Upper lobe of right lung (tissue), 1 donor: ENCODE results near the gene TAF13. TPM values are rescaled to one million over a fixed set of nuclear protein-coding genes. Genes with fewer than 3 reads are reported as not detected.

Source experiments
- ATAC-seq: fragments of 200-7000 bp; cut with Tn5 transposase; one replicate; pipeline ENCODE4 v1.9.1; 2020; ENCODE audit warnings: mild to moderate bottlenecking, moderate library complexity
- DNase-seq: peaks from one replicate; pipeline ENCODE4 v3.0.0-alpha.2; 2020
- H3K27ac ChIP-seq: fragments of 200-600 bp; one replicate; pipeline ENCODE4 v1.8.0; 2022
- H3K27me3 ChIP-seq: fragments of 200-600 bp; one replicate; pipeline ENCODE4 v1.8.0; 2022; ENCODE audit warnings: mild to moderate bottlenecking
- H3K36me3 ChIP-seq: fragments of 200-600 bp; one replicate; pipeline ENCODE4 v1.8.0; 2022
- H3K4me1 ChIP-seq: fragments of 200-600 bp; one replicate; pipeline ENCODE4 v1.8.0; 2022
- H3K4me3 ChIP-seq: fragments of 200-600 bp; one replicate; pipeline ENCODE4 v1.8.0; 2022; ENCODE audit warnings: mild to moderate bottlenecking
- H3K9me3 ChIP-seq: fragments of 200-600 bp; one replicate; pipeline ENCODE4 v1.8.0; 2022
- intact Hi-C: fragments of 100-400 bp; cut with DNase I; formaldehyde crosslinking; loops from one replicate; pipeline ENCODE4 v1.11.0; 2022
- total RNA-seq: library from RNA; stranded (reverse); fragmentation: NEBNext Ultra II Directional; extraction: Animal tissue kit (Norgen Biotek cat#: 25700); gene quantifications from one replicate; pipeline ENCODE4 v1.2.1, GENCODE V29; 2021
- TF ChIP-seq, protein P1 (sequence below): fragments of 200-600 bp; IDR thresholded peaks from one replicate; pipeline ENCODE4 v1.8.0; 2022; ENCODE audit warnings: antibody characterized with exemption
- donor health status: DM: no; HTN: yes; CAD: no; lungs with severe emphysema.

TAF13 gene
- total RNA-seq, 1 donor from 2014 or later, result 41.1 TPM

DNA sequence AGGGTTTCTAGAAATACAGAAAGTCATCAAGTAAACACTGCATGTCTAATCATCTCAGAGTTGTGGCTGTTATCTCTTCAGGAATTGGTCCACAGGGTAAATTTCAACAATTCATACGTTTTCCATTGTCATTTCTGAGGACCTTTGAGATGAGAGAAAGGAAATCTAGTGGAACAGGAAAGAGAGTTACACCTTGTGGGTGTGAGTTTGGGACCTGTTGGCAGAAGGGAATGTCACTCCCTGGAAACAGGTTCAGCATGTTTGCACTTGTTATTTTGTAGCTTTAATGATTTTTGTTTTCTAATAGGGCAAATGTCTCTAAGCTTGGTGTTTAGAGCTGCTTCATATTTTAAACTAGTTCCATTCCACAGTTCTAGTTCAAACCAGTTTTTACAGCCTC, 20.3 kb upstream of the TAF13 start:
- no peak for ATAC-seq
- no peak overlapping the region for H3K4me3 ChIP-seq
- intact Hi-C loops, result no loop called here
- H3K36me3 ChIP-seq, result peaks cover 31% of the 10 kb centered on the region
- H3K9me3 ChIP-seq, result no peaks in the 10 kb centered on the region
- peaks cover 38% of the 10 kb centered on the region for H3K4me1 ChIP-seq
- no peak overlapping the region for H3K27ac ChIP-seq
- no peaks in the 10 kb centered on the region for H3K27me3 ChIP-seq
- TF ChIP-seq, protein P1, sequence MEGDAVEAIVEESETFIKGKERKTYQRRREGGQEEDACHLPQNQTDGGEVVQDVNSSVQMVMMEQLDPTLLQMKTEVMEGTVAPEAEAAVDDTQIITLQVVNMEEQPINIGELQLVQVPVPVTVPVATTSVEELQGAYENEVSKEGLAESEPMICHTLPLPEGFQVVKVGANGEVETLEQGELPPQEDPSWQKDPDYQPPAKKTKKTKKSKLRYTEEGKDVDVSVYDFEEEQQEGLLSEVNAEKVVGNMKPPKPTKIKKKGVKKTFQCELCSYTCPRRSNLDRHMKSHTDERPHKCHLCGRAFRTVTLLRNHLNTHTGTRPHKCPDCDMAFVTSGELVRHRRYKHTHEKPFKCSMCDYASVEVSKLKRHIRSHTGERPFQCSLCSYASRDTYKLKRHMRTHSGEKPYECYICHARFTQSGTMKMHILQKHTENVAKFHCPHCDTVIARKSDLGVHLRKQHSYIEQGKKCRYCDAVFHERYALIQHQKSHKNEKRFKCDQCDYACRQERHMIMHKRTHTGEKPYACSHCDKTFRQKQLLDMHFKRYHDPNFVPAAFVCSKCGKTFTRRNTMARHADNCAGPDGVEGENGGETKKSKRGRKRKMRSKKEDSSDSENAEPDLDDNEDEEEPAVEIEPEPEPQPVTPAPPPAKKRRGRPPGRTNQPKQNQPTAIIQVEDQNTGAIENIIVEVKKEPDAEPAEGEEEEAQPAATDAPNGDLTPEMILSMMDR, result no peak
- no peak for DNase-seq

DNA sequence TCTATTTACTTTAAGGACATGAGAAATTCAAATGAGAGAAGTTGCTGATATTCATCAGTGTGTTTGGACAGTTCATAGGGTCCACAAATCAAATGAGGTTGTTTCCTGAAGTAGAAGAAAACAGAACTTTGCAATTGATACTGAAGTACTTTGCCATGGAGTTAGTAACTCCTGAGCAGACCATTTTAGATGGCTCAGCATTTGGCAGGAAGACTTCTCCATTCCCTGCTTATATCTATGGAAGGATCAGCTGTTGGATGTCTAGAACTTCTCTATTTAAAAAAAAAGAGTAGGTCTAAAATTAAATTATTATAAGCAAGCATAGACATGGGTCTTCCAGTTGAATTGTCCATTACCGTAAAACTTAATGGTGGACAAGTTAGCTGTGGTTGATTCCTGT, 19.8 kb upstream of the TAF13 start:
- ATAC-seq (no peak), DNase-seq (no peak)
- no peak overlapping the region for H3K4me3 ChIP-seq
- TF ChIP-seq, protein P1, result no peak
- H3K27me3 ChIP-seq, result no peaks in the 10 kb centered on the region
- H3K27ac ChIP-seq, result no peak overlapping the region
- peaks cover 31% of the 10 kb centered on the region for H3K36me3 ChIP-seq
- no peaks in the 10 kb centered on the region for H3K9me3 ChIP-seq
- intact Hi-C loops, result no loop called here
- H3K4me1 ChIP-seq, result peaks cover 37% of the 10 kb centered on the region

DNA sequence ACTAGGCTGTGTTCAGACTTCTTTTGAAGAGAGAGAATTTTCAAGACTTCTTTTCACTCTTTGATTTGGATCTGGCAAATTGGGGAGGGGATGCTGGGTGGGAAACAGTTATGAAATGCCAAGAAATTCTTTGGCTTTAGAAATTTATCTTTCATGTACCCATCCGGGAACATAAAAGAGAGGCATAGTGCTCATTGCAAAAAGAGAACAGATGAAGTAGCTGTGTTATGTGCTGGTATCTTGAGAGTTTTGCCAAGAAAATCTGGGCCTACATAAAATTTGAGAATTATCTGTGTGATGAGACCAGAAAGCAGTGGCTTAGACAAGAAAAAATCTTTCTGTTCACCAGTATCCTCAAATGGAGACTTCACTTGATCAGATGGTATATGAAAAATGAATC, 19.1 kb upstream of the TAF13 start:
- DNase-seq, result no peak
- Histone ChIP-seq H3K27me3 (no peaks in the 10 kb centered on the region), H3K4me1 (peaks cover 37% of the 10 kb centered on the region), H3K4me3 (no peak overlapping the region), H3K27ac (no peak overlapping the region), H3K9me3 (no peaks in the 10 kb centered on the region), H3K36me3 (peaks cover 31% of the 10 kb centered on the region)
- intact Hi-C loops, result no loop called here
- TF ChIP-seq, protein P1, result no peak
- no peak for ATAC-seq

DNA sequence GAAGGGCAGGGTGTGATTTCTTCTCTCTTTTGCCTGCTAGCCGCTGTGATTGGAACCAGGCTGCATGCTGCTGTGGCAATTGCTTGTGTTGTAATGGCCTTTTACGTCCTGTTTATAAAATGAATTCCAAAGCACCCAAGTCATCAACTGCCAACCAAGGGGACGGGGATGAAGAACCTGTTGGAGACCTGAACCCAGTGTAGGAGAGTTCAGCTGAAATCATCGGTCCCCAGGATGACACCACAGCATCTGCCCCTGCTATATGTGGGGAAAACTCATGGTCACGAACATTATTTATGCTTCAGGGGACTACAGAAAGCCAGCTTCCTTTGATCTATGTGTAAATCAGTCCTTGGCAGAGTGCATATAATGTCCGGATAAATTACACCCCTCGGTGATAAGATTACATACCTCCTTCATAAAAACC, 18.6 kb upstream of the TAF13 start:
- Histone ChIP-seq H3K4me1 (peaks cover 33% of the 10 kb centered on the region), H3K4me3 (no peak overlapping the region), H3K27ac (no peak overlapping the region), H3K9me3 (no peaks in the 10 kb centered on the region), H3K27me3 (no peaks in the 10 kb centered on the region), H3K36me3 (peaks cover 31% of the 10 kb centered on the region)
- TF ChIP-seq, protein P1, result no peak
- ATAC-seq, result no peak
- DNase-seq, result no peak
- intact Hi-C loops, result no loop called here

DNA sequence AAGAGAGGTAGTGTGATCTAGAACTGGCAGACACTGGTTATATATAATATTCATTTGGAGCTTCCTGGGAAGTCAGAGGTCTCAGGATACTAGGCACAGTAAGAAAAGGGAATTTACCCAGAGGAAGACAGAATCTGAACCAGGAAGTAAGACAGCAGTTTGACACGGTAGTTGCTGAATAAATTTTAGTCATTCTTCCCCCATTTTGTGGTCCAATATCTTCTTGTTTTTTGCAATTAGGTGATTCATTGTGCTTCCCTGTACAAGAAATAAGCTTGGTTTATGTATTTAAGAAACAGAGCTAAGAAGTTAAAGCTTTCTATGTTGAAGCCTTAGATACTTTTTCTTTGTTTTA, 16.0 kb upstream of the TAF13 start:
- TF ChIP-seq, protein P1, result no peak
- peaks cover 27% of the 10 kb centered on the region for H3K4me1 ChIP-seq
- DNase-seq (no peak), ATAC-seq (no peak)
- intact Hi-C loops, result no loop called here
- peaks cover 31% of the 10 kb centered on the region for H3K36me3 ChIP-seq
- no peaks in the 10 kb centered on the region for H3K27me3 ChIP-seq
- H3K9me3 ChIP-seq, result no peaks in the 10 kb centered on the region
- H3K27ac ChIP-seq, result peak overlapping the region; percentile 97
- peak overlapping the region; percentile 84 for H3K4me3 ChIP-seq
